ENCODE data around the gene TGFBR3.

DNA sequence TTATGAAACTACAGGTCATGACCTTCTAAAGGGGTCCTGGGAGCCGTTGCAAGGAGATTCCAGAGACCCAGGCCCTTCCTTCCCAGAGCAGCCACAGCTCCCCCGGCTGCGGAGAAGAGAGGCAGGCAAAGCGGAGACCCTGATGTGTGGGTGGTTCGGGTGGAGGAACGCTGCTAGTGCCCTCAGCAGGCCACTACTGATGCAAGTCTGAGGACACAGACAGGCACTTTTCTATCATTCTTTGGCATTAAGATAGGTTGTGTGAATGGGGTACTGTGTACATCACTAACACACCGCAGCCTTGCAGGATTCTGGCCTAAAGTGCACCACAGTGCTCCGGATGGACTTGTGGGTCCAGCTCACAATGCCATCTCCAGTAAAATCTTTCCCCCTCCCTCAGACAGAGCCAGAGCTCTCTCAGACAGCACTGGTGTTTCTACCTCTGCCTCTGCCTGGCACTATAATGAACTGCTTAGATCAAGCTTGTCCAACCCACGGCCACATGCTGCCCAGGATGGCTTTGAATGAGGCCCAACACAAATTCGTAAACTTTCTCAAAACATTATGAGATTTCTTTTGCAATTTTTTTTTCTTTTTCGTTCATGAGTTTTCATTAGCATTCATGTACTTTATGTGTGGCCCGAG lies 121.4 kb downstream of the TGFBR3 start:
- TF ChIP-seq EZH2phosphoT487 (IDR thresholded peaks at IDR 0.05; ENCODE audit: insufficient read depth, low read depth) (no peak), EZH2 (IDR thresholded peaks at IDR 0.05; ENCODE audit: insufficient read depth, poor library complexity, severe bottlenecking) (no peak)

Measured in GM23248 (cell line).